ENCODE measurements around the gene BRD2. TPM values are rescaled to one million over a fixed set of nuclear protein-coding genes. Genes with fewer than 3 reads are reported as not detected.

BRD2 gene
- total RNA-seq, 1 donor from 2014 or later, result 166 TPM

GRCh38 chr6:32964776-32965175 lies 3.6 kb upstream of the BRD2 start:
- TF ChIP-seq CTCF (IDR thresholded peaks at IDR 0.05), result no peak
- H3K4me3 Mint-ChIP-seq (ENCODE audit: unreplicated experiment), result no peak overlapping the region
- no peaks in the 10 kb centered on the region for H3K36me3 Mint-ChIP-seq (ENCODE audit: unreplicated experiment)
- H3K9me3 Mint-ChIP-seq (ENCODE audit: unreplicated experiment), result peaks cover 9% of the 10 kb centered on the region
- peaks cover 24% of the 10 kb centered on the region for H3K4me1 Mint-ChIP-seq (ENCODE audit: unreplicated experiment)
- no peak overlapping the region for H3K27ac Mint-ChIP-seq (ENCODE audit: unreplicated experiment)
- no peaks in the 10 kb centered on the region for H3K27me3 Mint-ChIP-seq (ENCODE audit: unreplicated experiment)
- DNase-seq (ENCODE audit: extremely low spot score, unreplicated experiment), result no peak

- no peaks in the 10 kb centered on the region for H3K9me3 Mint-ChIP-seq (ENCODE audit: unreplicated experiment)
- peak; percentile 70 for TF ChIP-seq CTCF (IDR thresholded peaks at IDR 0.05)
- H3K4me1 Mint-ChIP-seq (ENCODE audit: unreplicated experiment), result peaks cover 24% of the 10 kb centered on the region
- peak overlapping the region; percentile 100 for H3K27ac Mint-ChIP-seq (ENCODE audit: unreplicated experiment)
- H3K27me3 Mint-ChIP-seq (ENCODE audit: unreplicated experiment), result no peaks in the 10 kb centered on the region
- DNase-seq (ENCODE audit: extremely low spot score, unreplicated experiment), result no peak
- H3K36me3 Mint-ChIP-seq (ENCODE audit: unreplicated experiment), result peaks cover 6% of the 10 kb centered on the region
- H3K4me3 Mint-ChIP-seq (ENCODE audit: unreplicated experiment), result peak overlapping the region; percentile 91
These were observed 973 bp upstream of the BRD2 start for GRCh38 chr6:32967151-32968091.

GRCh38 chr6:32968867-32969684 lies 682 bp downstream of the BRD2 start:
- H3K9me3 Mint-ChIP-seq (ENCODE audit: unreplicated experiment), result no peaks in the 10 kb centered on the region
- DNase-seq (ENCODE audit: extremely low spot score, unreplicated experiment), result peak; percentile 87
- H3K27me3 Mint-ChIP-seq (ENCODE audit: unreplicated experiment), result no peaks in the 10 kb centered on the region
- peaks cover 22% of the 10 kb centered on the region for H3K36me3 Mint-ChIP-seq (ENCODE audit: unreplicated experiment)
- H3K27ac Mint-ChIP-seq (ENCODE audit: unreplicated experiment), result peak overlapping the region; percentile 100
- no peak for TF ChIP-seq CTCF (IDR thresholded peaks at IDR 0.05)
- peak overlapping the region; percentile 91 for H3K4me3 Mint-ChIP-seq (ENCODE audit: unreplicated experiment)
- H3K4me1 Mint-ChIP-seq (ENCODE audit: unreplicated experiment), result peaks cover 24% of the 10 kb centered on the region

GRCh38 chr6:32969685-32970412 lies 1.5 kb downstream of the BRD2 start:
- H3K4me3 Mint-ChIP-seq (ENCODE audit: unreplicated experiment), result peak overlapping the region; percentile 91

More at GRCh38 chr6:32969685-32970412, 1.5 kb downstream of the BRD2 start:
- peaks cover 27% of the 10 kb centered on the region for H3K4me1 Mint-ChIP-seq (ENCODE audit: unreplicated experiment)
- H3K27me3 Mint-ChIP-seq (ENCODE audit: unreplicated experiment), result no peaks in the 10 kb centered on the region
- peaks cover 29% of the 10 kb centered on the region for H3K36me3 Mint-ChIP-seq (ENCODE audit: unreplicated experiment)
- peak overlapping the region; percentile 100 for H3K27ac Mint-ChIP-seq (ENCODE audit: unreplicated experiment)
- DNase-seq (ENCODE audit: extremely low spot score, unreplicated experiment), result peak; percentile 88
- peak; percentile 39 for TF ChIP-seq CTCF (IDR thresholded peaks at IDR 0.05)
- no peaks in the 10 kb centered on the region for H3K9me3 Mint-ChIP-seq (ENCODE audit: unreplicated experiment)
